HepG2 (cell line): ENCODE results near the gene TTLL10. TPM values are rescaled to one million over a fixed set of nuclear protein-coding genes. Genes with fewer than 3 reads are reported as not detected.

Source experiments
- ATAC-seq: fragments of 200-7000 bp; cut with Tn5 transposase; 3 replicates; pipeline ENCODE4 v1.9.1; 2020; ENCODE audit warnings: mild to moderate bottlenecking, moderate library complexity
- BruUV-seq: library from RNA; stranded (reverse); fragments of 400-500 nt; replicated peaks from 2 replicates; lab custom pipeline; 2021; lab: Mats Ljungman, UMichigan
- CTCF ChIA-PET: fragments of 300-600 bp; formaldehyde crosslinking; extraction: SDS; loops from one replicate; lab custom pipeline; 2021; ENCODE audit warnings: low total read pairs, inconsistent platforms, low intra/inter-chr PET ratio; lab: Yijun Ruan, JAX
- POLR2A ChIA-PET: fragments of 350-600 bp; sonication (Branson Sonifier 250); formaldehyde crosslinking; loops from one replicate; lab custom pipeline; 2020; ENCODE audit warnings: antibody characterized with exemption, inconsistent platforms; lab: Yijun Ruan, JAX
- DNase-seq: peaks from one replicate; pipeline ENCODE4 v3.0.0-alpha.2; 2015; ENCODE audit warnings: low spot score
- FAIRE-seq: peaks from 3 replicates; lab custom pipeline; 2011; peaks lifted over from hg19 to GRCh38; lab: Jason Lieb, UNC
- H2AFZ ChIP-seq: one replicate; pipeline ENCODE4 v1.6.1; 2011; ENCODE audit warnings: low read length, inconsistent platforms
- H3K27ac ChIP-seq: fragments of 300-600 bp; 3 replicates; pipeline ENCODE4 v1.8.0; 2011; ENCODE audit warnings: mixed run types, mild to moderate bottlenecking, mixed read lengths, low read length, inconsistent platforms; ENCODE audit not compliant: insufficient read depth; ENCODE audit errors: extremely low read length
- H3K27me3 ChIP-seq, 2 experiments: fragments of 200-600 bp in 1 of 2; 2 replicates in 1 of 2; 3 replicates in 1 of 2; pipeline versions ENCODE4 v1.6.0 to v1.8.0; 2011; ENCODE audit warnings: low read length in 2 of 2, mild to moderate bottlenecking in 2 of 2, moderate library complexity in 2 of 2, inconsistent platforms in 1 of 2; ENCODE audit not compliant: insufficient read depth in 2 of 2, control insufficient read depth in 1 of 2
- H3K36me3 ChIP-seq, 2 experiments: fragments of 200-600 bp in 1 of 2; replicated peaks in 1 of 2; 2 replicates in 1 of 2; 3 replicates in 1 of 2; pipeline versions ENCODE4 v1.5.1 to v1.8.0; 2011; ENCODE audit warnings: low read length in 2 of 2, inconsistent platforms in 1 of 2; ENCODE audit not compliant: insufficient read depth in 2 of 2, control insufficient read depth in 1 of 2
- H3K4me1 ChIP-seq: 2 replicates; pipeline ENCODE4 v1.5.1; 2012; ENCODE audit warnings: low read length, inconsistent platforms; ENCODE audit not compliant: insufficient read depth
- H3K4me2 ChIP-seq: 2 replicates; pipeline ENCODE4 v1.6.0; 2011; ENCODE audit warnings: low read depth, low read length, inconsistent platforms
- H3K4me3 ChIP-seq, 3 experiments: fragments of 200-600 bp in 1 of 3; sonication (generic), shearing (Covaris generic) in 1 of 3; replicated peaks in 1 of 3; 2 replicates each; pipeline ENCODE4 v1.5.1; 2011 to 2016; ENCODE audit warnings: low read length in 3 of 3, inconsistent platforms in 2 of 3, low read depth in 2 of 3, mild to moderate bottlenecking in 2 of 3, control low read depth in 1 of 3, mixed read lengths in 1 of 3; ENCODE audit not compliant: insufficient read depth in 1 of 3
- H3K79me2 ChIP-seq: one replicate; pipeline ENCODE4 v1.6.1; 2011; ENCODE audit warnings: low read length, inconsistent platforms; ENCODE audit not compliant: insufficient read depth
- H3K9ac ChIP-seq: 2 replicates; pipeline ENCODE4 v1.6.0; 2011; ENCODE audit warnings: mild to moderate bottlenecking, low read depth, low read length, inconsistent platforms; ENCODE audit not compliant: insufficient read depth
- H3K9me3 ChIP-seq: 2 replicates; pipeline ENCODE4 v1.5.1; 2012; ENCODE audit warnings: mild to moderate bottlenecking, low read length
- H4K20me1 ChIP-seq: 2 replicates; pipeline ENCODE4 v1.6.0; 2011; ENCODE audit warnings: inconsistent platforms, mild to moderate bottlenecking, low read length, moderate library complexity; ENCODE audit not compliant: insufficient read depth
- AGO2 ChIP-seq: fragments of 200-400 bp; formaldehyde crosslinking; optimal IDR thresholded peaks from 2 replicates; pipeline ENCODE3; 2017; ENCODE audit warnings: mild to moderate bottlenecking, low read depth, low read length, moderate library complexity
- BATF2 ChIP-seq: sonication (generic); formaldehyde crosslinking; IDR thresholded peaks from 2 replicates; pipeline ENCODE4 v1.8.0; 2022; ENCODE audit warnings: mild to moderate bottlenecking, missing genetic modification reagents, moderate library complexity
- CEBPZ ChIP-seq: IDR thresholded peaks from 2 replicates; pipeline ENCODE4 v1.6.1; 2012; ENCODE audit warnings: low read length, improper control_type of control experiment
- HNRNPL ChIP-seq: fragments of 200-400 bp; formaldehyde crosslinking; IDR thresholded peaks from 2 replicates; pipeline ENCODE4 v1.6.1; 2017; ENCODE audit warnings: mild to moderate bottlenecking, low read depth, low read length
- MAFG ChIP-seq: sonication (generic); formaldehyde crosslinking; IDR thresholded peaks from 2 replicates; pipeline ENCODE4 v1.5.1; 2020; ENCODE audit warnings: mild to moderate bottlenecking, missing genetic modification reagents
- MAFK ChIP-seq, 2 experiments: IDR thresholded peaks in 1 of 2; conservative IDR thresholded peaks in 1 of 2; 2 replicates each; pipeline ENCODE4 v1.6.1; 2011; ENCODE audit warnings: improper control_type of control experiment in 2 of 2, low read length in 2 of 2
- SOX5 ChIP-seq: IDR thresholded peaks from 2 replicates; pipeline ENCODE4 v1.6.1; 2016; ENCODE audit warnings: borderline replicate concordance
- TFDP1 ChIP-seq: IDR thresholded peaks from 2 replicates; pipeline ENCODE4 v1.6.1; 2016; ENCODE audit warnings: missing compliant biosample characterization, missing genetic modification reagents, borderline replicate concordance
- TGIF2 ChIP-seq: IDR thresholded peaks from 2 replicates; pipeline ENCODE4 v1.6.1; 2016; ENCODE audit warnings: control low read depth, missing compliant biosample characterization
- ZNF781 ChIP-seq: sonication (generic); formaldehyde crosslinking; IDR thresholded peaks from 2 replicates; pipeline ENCODE4 v1.5.1; 2020; ENCODE audit warnings: borderline replicate concordance, mild to moderate bottlenecking, missing genetic modification reagents; ENCODE audit errors: not compliant biosample characterization
- whole genome bisulfite sequencing: methylation state at CpG from one replicate; pipeline ENCODE4 v1.1.6; 2017; ENCODE audit warnings: low lambda C conversion rate; 5-methylcytosine and 5-hydroxymethylcytosine counted together
- in situ Hi-C: cut with HindIII; loops from 2 replicates; pipeline ENCODE4 v1.10.0; 2017; ENCODE audit warnings: low pct_unique_long_range_greater_than_20kb; ENCODE audit not compliant: extremely low pct_ligation_motif_present
- intact Hi-C: fragments of 100-400 bp; cut with micrococcal nuclease; formaldehyde crosslinking; loops from one replicate; pipeline ENCODE4 v1.10.0; 2022; ENCODE audit not compliant: unreplicated experiment
- polyA plus RNA-seq, 8 experiments: library from polyadenylated mRNA; depleted of rRNA in 3 of 8; stranded (reverse) in 7 of 8; unstranded in 1 of 8; fragments of >200 nt; fragmentation: Illumina TruSeq in 4 of 8; extraction: Trizol in 4 of 8; gene quantifications; 2 replicates each; pipeline versions ENCODE4 v1.2.1 to v1.2.3, GENCODE V29; 2011 to 2016; ENCODE audit warnings: low read depth in 4 of 8, missing spikeins in 1 of 8, mixed read lengths in 1 of 8; ENCODE audit not compliant: insufficient read depth in 1 of 8
- total RNA-seq, 5 experiments: library from RNA; depleted of rRNA; stranded (reverse); fragments of >200 nt; fragmentation: Illumina TruSeq; extraction: Trizol; gene quantifications; 2 replicates each; pipeline ENCODE4 v1.2.3, GENCODE V29; 2016; ENCODE audit warnings: low read depth in 1 of 5

The TTLL10 gene
- total and polyA plus RNA-seq, 2 of the 13 experiments (the other 11 are each of a cell fraction or from before 2014, with no cell fraction given) = not detected

DNA sequence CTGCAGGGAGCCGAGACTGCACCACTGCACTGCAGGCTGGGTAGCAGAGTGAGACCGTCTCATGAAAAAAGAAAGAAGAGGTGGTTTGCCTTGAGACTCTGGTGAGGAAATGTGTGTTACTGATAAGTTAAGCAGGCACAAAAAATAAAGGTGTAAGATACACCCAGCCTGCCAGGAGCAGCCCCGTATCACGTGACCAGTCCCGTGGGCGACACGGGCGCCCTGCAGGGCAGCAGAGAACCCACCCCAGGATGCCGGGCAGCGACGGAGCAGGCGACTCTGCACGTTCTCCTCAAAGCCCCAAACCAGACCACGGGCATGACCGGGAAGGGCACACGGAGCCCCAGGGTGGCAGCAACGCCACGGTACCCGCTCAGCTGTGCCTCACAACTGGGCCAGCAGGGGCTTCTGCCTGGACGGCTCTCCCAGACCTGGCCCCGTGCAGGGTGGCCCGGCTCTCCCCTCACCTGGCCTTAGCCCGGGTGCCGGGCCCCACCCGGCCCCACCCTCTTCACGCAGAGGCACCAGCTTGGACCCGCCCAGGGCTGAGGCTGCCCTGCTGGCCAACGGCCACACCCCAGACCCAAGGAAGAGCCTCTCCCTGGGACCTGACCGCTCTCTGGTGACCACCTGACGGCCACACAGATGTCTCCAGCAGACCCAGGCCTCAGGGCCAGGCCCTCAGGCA, 48.4 kb downstream of the TTLL10 start:
- 98% methylated on average over 8 of the region's 30 CpGs for WGBS
- TF ChIP-seq MAFG (no peak), AGO2 (peak; percentile 15), MAFK (conservative IDR thresholded peaks at IDR 0.05 in 1 of 2, IDR thresholded peaks at IDR 0.05 in 1 of 2; ENCODE audit: low read length in 2 of 2) (no peak), SOX5 (CRISPR knock-in tag) (no peak), HNRNPL (0 out of 2 replicates have a peak, but pooled peaks have one; percentile 61), CEBPZ (no peak), BATF2 (no peak), ZNF781 (CRISPR knock-in tag) (no peak), TGIF2 (no peak), TFDP1 (CRISPR knock-in tag) (no peak)

More for the DNA sequence above, 48.4 kb downstream of the TTLL10 start:
- ChIA-PET CTCF (no interaction called here), POLR2A (no interaction called here)
- intact Hi-C loops = no loop called here
- peaks cover 16% of the 10 kb centered on the region for H3K79me2 ChIP-seq
- H3K9me3 ChIP-seq = no peaks in the 10 kb centered on the region
- H4K20me1 ChIP-seq = 0 out of 2 replicates have a peak, but pooled peaks cover 7% of the 10 kb centered on the region
- H3K4me2 ChIP-seq = no peak overlapping the region
- H2AFZ ChIP-seq = no peak overlapping the region
- no peaks in the 10 kb centered on the region for H3K27me3 ChIP-seq
- peaks cover 33 to 71% of the 10 kb centered on the region in 2 experiments for H3K36me3 ChIP-seq
- ATAC-seq (no peak), DNase-seq (no peak), FAIRE-seq (no peak)
- no peak overlapping the region for H3K27ac ChIP-seq
- in situ Hi-C loops = no loop called here
- H3K9ac ChIP-seq = no peak overlapping the region
- H3K4me3 ChIP-seq = no peak overlapping the region
- H3K4me1 ChIP-seq = no peaks in the 10 kb centered on the region
- no TSS peak for BruUV-seq
